Panc1 (cell line): ENCODE data around the gene FHAD1. TPM values are rescaled to one million over a fixed set of nuclear protein-coding genes. Genes with fewer than 3 reads are reported as not detected.

Source experiments
- ATAC-seq: fragments of 200-7000 bp; cut with Tn5 transposase; 2 replicates; pipeline ENCODE4 v1.9.1; 2020; ENCODE audit warnings: mild to moderate bottlenecking, moderate library complexity
- BruUV-seq: library from RNA; stranded (reverse); fragments of 400-500 nt; replicated peaks from 2 replicates; lab custom pipeline; 2021; lab: Mats Ljungman, UMichigan
- CTCF ChIA-PET: fragments of 300-600 bp; sonication (Branson Sonifier 250); formaldehyde crosslinking; loops from one replicate; lab custom pipeline; 2022; ENCODE audit warnings: antibody characterized with exemption; lab: Charles Lee
- POLR2A ChIA-PET: fragments of 300-600 bp; sonication (Branson Sonifier 250); formaldehyde crosslinking; loops from one replicate; lab custom pipeline; 2022; ENCODE audit warnings: antibody characterized with exemption; lab: Charles Lee
- DNase-seq: peaks from one replicate; pipeline ENCODE4 v3.0.0-alpha.2; 2010; ENCODE audit warnings: low read depth, low spot score
- H3K27ac ChIP-seq: 2 replicates; pipeline ENCODE4 v1.5.1; 2011; ENCODE audit warnings: mild to moderate bottlenecking, low read length, inconsistent platforms
- H3K27me3 ChIP-seq: fragments of 200-500 bp; sonication (Bioruptor generic); 2 replicates; pipeline ENCODE4 v1.6.0; 2014; ENCODE audit warnings: low read length, inconsistent platforms; ENCODE audit not compliant: control insufficient read depth, insufficient read depth
- H3K36me3 ChIP-seq: fragments of 200-500 bp; sonication (Bioruptor generic); 2 replicates; pipeline ENCODE4 v1.5.1; 2014; ENCODE audit warnings: inconsistent platforms, mild to moderate bottlenecking, low read length, moderate library complexity; ENCODE audit not compliant: control insufficient read depth, insufficient read depth
- H3K4me1 ChIP-seq: 2 replicates; pipeline ENCODE4 v1.5.1; 2011; ENCODE audit warnings: inconsistent platforms, mild to moderate bottlenecking, low read length, moderate library complexity; ENCODE audit not compliant: control insufficient read depth, insufficient read depth
- H3K4me3 ChIP-seq, 2 experiments: 2 replicates each; pipeline ENCODE4 v1.5.1; 2011 to 2012; ENCODE audit warnings: low read depth in 2 of 2, low read length in 2 of 2, mild to moderate bottlenecking in 2 of 2, inconsistent platforms in 1 of 2, moderate library complexity in 1 of 2
- H3K9me3 ChIP-seq: fragments of 200-500 bp; sonication (Bioruptor generic); 2 replicates; pipeline ENCODE4 v1.5.1; 2014; ENCODE audit warnings: low read depth, mild to moderate bottlenecking, inconsistent platforms, low read length, moderate library complexity; ENCODE audit not compliant: control insufficient read depth, insufficient read depth
- POLR2AphosphoS5 ChIP-seq: IDR thresholded peaks from 2 replicates; pipeline ENCODE4 v1.6.1; 2012; ENCODE audit warnings: mild to moderate bottlenecking, low read depth, low read length, moderate library complexity
- SIN3A ChIP-seq: IDR thresholded peaks from 2 replicates; pipeline ENCODE4 v1.6.1; 2012; ENCODE audit warnings: low read depth, mild to moderate bottlenecking, low read length, moderate library complexity, borderline replicate concordance; ENCODE audit not compliant: insufficient read depth
- TCF7L2 ChIP-seq: IDR thresholded peaks from 2 replicates; pipeline ENCODE4 v1.6.1; 2011; ENCODE audit warnings: mild to moderate bottlenecking, low read depth, low read length, inconsistent platforms
- in situ Hi-C: cut with HindIII; loops from 2 replicates; pipeline ENCODE4 v1.10.0; 2016; ENCODE audit warnings: low sequenced_read_pairs, low pct_unique_long_range_greater_than_20kb
- intact Hi-C: fragments of 100-400 bp; cut with micrococcal nuclease; formaldehyde crosslinking; loops from one replicate; pipeline ENCODE4 v1.10.0; 2022; ENCODE audit not compliant: unreplicated experiment
- total RNA-seq: library from RNA; stranded (reverse); gene quantifications from one replicate; pipeline ENCODE4 v1.2.1, GENCODE V29; 2021; ENCODE audit not compliant: unreplicated experiment
- TF ChIP-seq, protein P1 (sequence below): fragments of 450-650 bp; IDR thresholded peaks from 2 replicates; pipeline ENCODE4 v1.5.1; 2017; ENCODE audit warnings: mild to moderate bottlenecking
- TF ChIP-seq, protein P2 (sequence below), 2 experiments: IDR thresholded peaks; 2 replicates each; pipeline ENCODE4 v1.6.1; 2011 to 2012; ENCODE audit warnings: low read depth in 2 of 2, control low read depth in 1 of 2, low read length in 1 of 2, mild to moderate bottlenecking in 1 of 2, moderate library complexity in 1 of 2; ENCODE audit not compliant: insufficient read depth in 1 of 2

The FHAD1 gene
- total RNA-seq, 1 experiment from 2014 or later: 0.23 TPM

DNA sequence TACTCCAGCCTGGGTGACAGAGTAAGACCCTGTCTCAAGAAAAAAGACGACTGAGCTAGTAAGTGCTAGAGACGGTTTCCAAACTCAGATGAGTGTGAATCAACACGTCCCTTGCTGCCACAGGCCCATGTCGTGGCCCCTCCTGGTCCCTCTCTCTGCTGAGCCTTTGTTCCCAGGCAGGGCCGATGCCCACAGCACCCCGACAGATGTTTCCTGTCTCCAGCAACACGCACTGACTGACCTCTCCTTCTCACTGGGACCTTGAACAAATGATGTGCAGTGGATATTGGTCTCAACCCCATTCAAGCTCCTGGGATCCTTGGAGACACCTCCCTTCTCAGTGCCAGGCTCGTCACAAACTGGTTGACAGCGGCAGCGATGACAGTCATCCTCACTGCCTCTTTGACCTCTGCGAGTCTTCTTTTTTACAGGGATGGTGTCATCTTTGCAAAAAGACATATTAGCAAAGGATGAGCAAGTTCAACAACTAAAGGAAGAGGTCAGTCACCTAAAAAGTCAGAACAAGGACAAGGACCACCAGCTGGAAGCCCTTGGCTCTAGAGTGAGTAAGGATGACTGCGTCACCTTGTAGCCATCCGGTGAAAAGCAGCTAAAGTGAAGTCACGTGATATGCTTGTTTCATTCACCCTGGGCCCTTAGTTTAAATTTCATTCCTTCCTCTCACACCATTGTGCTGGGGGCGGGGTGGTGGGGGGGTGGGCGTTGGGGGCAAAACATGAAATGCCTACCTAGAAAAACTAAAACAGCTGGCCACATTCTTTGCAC, 65.8 kb downstream of the FHAD1 start:
- ATAC-seq (no peak), DNase-seq (no peak)
- H3K27me3 ChIP-seq: no peaks in the 10 kb centered on the region
- no TSS peak for BruUV-seq
- no peaks in the 10 kb centered on the region for H3K36me3 ChIP-seq
- TF ChIP-seq, protein P1, sequence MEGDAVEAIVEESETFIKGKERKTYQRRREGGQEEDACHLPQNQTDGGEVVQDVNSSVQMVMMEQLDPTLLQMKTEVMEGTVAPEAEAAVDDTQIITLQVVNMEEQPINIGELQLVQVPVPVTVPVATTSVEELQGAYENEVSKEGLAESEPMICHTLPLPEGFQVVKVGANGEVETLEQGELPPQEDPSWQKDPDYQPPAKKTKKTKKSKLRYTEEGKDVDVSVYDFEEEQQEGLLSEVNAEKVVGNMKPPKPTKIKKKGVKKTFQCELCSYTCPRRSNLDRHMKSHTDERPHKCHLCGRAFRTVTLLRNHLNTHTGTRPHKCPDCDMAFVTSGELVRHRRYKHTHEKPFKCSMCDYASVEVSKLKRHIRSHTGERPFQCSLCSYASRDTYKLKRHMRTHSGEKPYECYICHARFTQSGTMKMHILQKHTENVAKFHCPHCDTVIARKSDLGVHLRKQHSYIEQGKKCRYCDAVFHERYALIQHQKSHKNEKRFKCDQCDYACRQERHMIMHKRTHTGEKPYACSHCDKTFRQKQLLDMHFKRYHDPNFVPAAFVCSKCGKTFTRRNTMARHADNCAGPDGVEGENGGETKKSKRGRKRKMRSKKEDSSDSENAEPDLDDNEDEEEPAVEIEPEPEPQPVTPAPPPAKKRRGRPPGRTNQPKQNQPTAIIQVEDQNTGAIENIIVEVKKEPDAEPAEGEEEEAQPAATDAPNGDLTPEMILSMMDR: no peak
- TF ChIP-seq SIN3A (no peak), TCF7L2 (no peak), POLR2AphosphoS5 (no peak)
- TF ChIP-seq, protein P2, sequence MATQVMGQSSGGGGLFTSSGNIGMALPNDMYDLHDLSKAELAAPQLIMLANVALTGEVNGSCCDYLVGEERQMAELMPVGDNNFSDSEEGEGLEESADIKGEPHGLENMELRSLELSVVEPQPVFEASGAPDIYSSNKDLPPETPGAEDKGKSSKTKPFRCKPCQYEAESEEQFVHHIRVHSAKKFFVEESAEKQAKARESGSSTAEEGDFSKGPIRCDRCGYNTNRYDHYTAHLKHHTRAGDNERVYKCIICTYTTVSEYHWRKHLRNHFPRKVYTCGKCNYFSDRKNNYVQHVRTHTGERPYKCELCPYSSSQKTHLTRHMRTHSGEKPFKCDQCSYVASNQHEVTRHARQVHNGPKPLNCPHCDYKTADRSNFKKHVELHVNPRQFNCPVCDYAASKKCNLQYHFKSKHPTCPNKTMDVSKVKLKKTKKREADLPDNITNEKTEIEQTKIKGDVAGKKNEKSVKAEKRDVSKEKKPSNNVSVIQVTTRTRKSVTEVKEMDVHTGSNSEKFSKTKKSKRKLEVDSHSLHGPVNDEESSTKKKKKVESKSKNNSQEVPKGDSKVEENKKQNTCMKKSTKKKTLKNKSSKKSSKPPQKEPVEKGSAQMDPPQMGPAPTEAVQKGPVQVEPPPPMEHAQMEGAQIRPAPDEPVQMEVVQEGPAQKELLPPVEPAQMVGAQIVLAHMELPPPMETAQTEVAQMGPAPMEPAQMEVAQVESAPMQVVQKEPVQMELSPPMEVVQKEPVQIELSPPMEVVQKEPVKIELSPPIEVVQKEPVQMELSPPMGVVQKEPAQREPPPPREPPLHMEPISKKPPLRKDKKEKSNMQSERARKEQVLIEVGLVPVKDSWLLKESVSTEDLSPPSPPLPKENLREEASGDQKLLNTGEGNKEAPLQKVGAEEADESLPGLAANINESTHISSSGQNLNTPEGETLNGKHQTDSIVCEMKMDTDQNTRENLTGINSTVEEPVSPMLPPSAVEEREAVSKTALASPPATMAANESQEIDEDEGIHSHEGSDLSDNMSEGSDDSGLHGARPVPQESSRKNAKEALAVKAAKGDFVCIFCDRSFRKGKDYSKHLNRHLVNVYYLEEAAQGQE (IDR thresholded peaks at IDR 0.05; ENCODE audit: insufficient read depth in 1 of 2, low read depth in 2 of 2, low read length in 1 of 2): no peak
- no peaks in the 10 kb centered on the region for H3K4me1 ChIP-seq
- CTCF ChIA-PET: no interaction called here
- H3K9me3 ChIP-seq: no peaks in the 10 kb centered on the region
- in situ Hi-C loops: no loop called here
- POLR2A ChIA-PET: no interaction called here
- H3K4me3 ChIP-seq: no peak overlapping the region
- H3K27ac ChIP-seq: no peak overlapping the region
- intact Hi-C loops: no loop called here

DNA sequence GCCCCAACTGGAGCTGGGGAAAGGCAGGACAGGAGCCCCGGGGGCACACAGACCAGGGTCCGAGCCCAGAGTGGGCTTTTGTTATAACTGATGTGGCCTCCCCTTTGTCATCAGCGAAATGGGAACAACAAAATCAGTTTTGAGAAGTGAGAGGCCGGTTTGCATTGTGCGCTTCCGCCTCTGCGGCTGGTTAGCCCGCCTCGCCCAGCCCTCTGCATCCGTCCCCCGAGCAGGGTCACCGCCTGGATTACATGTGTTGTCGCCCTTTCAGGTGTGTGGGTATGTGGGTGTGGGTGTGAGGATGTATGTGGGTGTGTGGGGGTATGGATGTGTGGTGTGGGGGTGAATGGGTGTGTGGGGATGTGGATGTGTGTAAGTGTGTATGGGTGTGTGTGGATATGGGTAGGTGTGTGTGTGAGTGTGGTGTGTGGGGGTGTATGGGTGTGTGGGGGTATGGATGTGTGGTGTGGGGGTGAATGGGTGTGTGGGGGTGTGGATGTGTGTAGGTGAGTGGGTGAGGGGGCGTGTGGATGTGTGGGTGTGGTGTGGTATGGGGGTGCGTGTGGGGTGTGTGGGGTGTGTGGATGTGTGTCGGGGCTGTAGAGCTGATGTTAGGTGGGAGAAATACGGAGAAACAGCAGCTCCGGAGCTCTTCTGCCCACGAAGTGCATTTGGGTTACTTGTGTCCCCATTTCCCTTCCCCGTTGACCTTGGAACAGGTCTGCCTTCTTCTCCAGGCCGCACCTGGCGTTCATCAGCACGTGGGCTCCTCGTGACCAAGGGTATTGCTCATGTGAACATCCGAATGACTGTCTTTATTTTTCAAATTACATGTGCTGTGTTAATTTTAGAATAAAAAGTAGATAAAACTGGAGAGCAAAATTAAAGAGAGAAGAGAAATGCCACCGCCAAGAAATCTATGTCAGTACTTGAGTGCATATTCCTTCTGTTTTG, 67.6 kb downstream of the FHAD1 start:
- BruUV-seq: no TSS peak
- no peak for ATAC-seq
- in situ Hi-C loops: no loop called here
- Histone ChIP-seq H3K27ac (no peak overlapping the region), H3K27me3 (no peaks in the 10 kb centered on the region), H3K9me3 (no peaks in the 10 kb centered on the region), H3K4me3 (no peak overlapping the region), H3K4me1 (no peaks in the 10 kb centered on the region), H3K36me3 (no peaks in the 10 kb centered on the region)
- intact Hi-C loops: no loop called here
- no peak for DNase-seq
- ChIA-PET POLR2A (interaction anchor here (0.7 kb wide), 1 partner anchor 85 kb away, joined by 4 read pairs; no protein-coding TSS in a partner anchor), CTCF (no interaction called here)
- TF ChIP-seq, protein P2 (IDR thresholded peaks at IDR 0.05; ENCODE audit: insufficient read depth in 1 of 2, low read depth in 2 of 2, low read length in 1 of 2): no peak
- TF ChIP-seq TCF7L2: no peak
